ENCODE measurements around the gene ANKRD36.
"Not testable (repeated sequence)": the region's sequence is repeated elsewhere in the genome, so short reads cannot be mapped to it uniquely, and the experiment has no call there.

Gene ANKRD36

GRCh38 chr2:97113050-97113881 lies at the start of gene ANKRD36:
ANKRD36 (plus strand) TSS chr2:97113153; CDS start chr2:97113740, 587 bp downstream.
- DNase-seq (ENCODE audit: low read depth in 1 of 2, low spot score in 1 of 2): peak; percentile 68 to 75

- DNase-seq (ENCODE audit: low read depth in 1 of 2, low spot score in 1 of 2): not testable (repeated sequence)
Measured at GRCh38 chr2:97066030-97066429, 46.9 kb upstream of the ANKRD36 start.

GRCh38 chr2:97067279-97068004 lies 45.5 kb upstream of the ANKRD36 start:
- no peak for DNase-seq (ENCODE audit: low read depth in 1 of 2, low spot score in 1 of 2)

GRCh38 chr2:97068074-97068473 lies 44.9 kb upstream of the ANKRD36 start:
- DNase-seq (ENCODE audit: low read depth in 1 of 2, low spot score in 1 of 2): no peak

GRCh38 chr2:97068722-97069121 lies 44.2 kb upstream of the ANKRD36 start:
- DNase-seq (ENCODE audit: low read depth in 1 of 2, low spot score in 1 of 2): not testable (repeated sequence)

GRCh38 chr2:97070915-97071314 lies 42.0 kb upstream of the ANKRD36 start:
- not testable (repeated sequence) for DNase-seq (ENCODE audit: low read depth in 1 of 2, low spot score in 1 of 2)

- not testable (repeated sequence) for DNase-seq (ENCODE audit: low read depth in 1 of 2, low spot score in 1 of 2)
Measured at GRCh38 chr2:97077213-97077612, 35.7 kb upstream of the ANKRD36 start.

- not testable (repeated sequence) for DNase-seq (ENCODE audit: low read depth in 1 of 2, low spot score in 1 of 2)
Measured at GRCh38 chr2:97080855-97081254, 32.1 kb upstream of the ANKRD36 start.

- not testable (repeated sequence) for DNase-seq (ENCODE audit: low read depth in 1 of 2, low spot score in 1 of 2)
Measured at GRCh38 chr2:97082206-97082605, 30.7 kb upstream of the ANKRD36 start.

- not testable (repeated sequence) for DNase-seq (ENCODE audit: low read depth in 1 of 2, low spot score in 1 of 2)
Measured at GRCh38 chr2:97083516-97083915, 29.4 kb upstream of the ANKRD36 start.

GRCh38 chr2:97085093-97085492 lies 27.9 kb upstream of the ANKRD36 start:
- DNase-seq (ENCODE audit: low read depth in 1 of 2, low spot score in 1 of 2): not testable (repeated sequence)

- not testable (repeated sequence) for DNase-seq (ENCODE audit: low read depth in 1 of 2, low spot score in 1 of 2)
Measured at GRCh38 chr2:97088706-97089105, 24.2 kb upstream of the ANKRD36 start.

GRCh38 chr2:97092946-97093345 lies 20.0 kb upstream of the ANKRD36 start:
- DNase-seq (ENCODE audit: low read depth in 1 of 2, low spot score in 1 of 2): not testable (repeated sequence)

- DNase-seq (ENCODE audit: low read depth in 1 of 2, low spot score in 1 of 2): not testable (repeated sequence)
Measured at GRCh38 chr2:97093983-97094771, 18.8 kb upstream of the ANKRD36 start.

- DNase-seq (ENCODE audit: low read depth in 1 of 2, low spot score in 1 of 2): peak; percentile 57 to 68
Measured at GRCh38 chr2:97094772-97095611, 18.0 kb upstream of the ANKRD36 start, which contains the start of gene FAHD2B. FAHD2B (minus strand) TSS chr2:97094882; CDS start chr2:97091706, 3,176 bp downstream.

GRCh38 chr2:97095661-97096060 lies 17.3 kb upstream of the ANKRD36 start:
- DNase-seq (ENCODE audit: low read depth in 1 of 2, low spot score in 1 of 2): no peak

- DNase-seq (ENCODE audit: low read depth in 1 of 2, low spot score in 1 of 2): not testable (repeated sequence)
Measured at GRCh38 chr2:97098786-97099372, 14.1 kb upstream of the ANKRD36 start.

GRCh38 chr2:97106878-97107277 lies 6.1 kb upstream of the ANKRD36 start:
- not testable (repeated sequence) for DNase-seq (ENCODE audit: low read depth in 1 of 2, low spot score in 1 of 2)

- DNase-seq (ENCODE audit: low read depth in 1 of 2, low spot score in 1 of 2): not testable (repeated sequence)
Measured at GRCh38 chr2:97111246-97111645, 1.7 kb upstream of the ANKRD36 start.

All from activated T-helper 1 cell treated with anti-CD3 and anti-CD28 coated beads, Interleukin-2, amount 50 U/mL, for 16 hours (primary cell).